AG09319 (cell line): ENCODE data around the gene NOX4.

Source experiments
- DNase-seq: peaks from one replicate; pipeline ENCODE4 v3.0.0-alpha.2; 2010; ENCODE audit warnings: low read depth; ENCODE audit errors: extremely low read depth
- TF ChIP-seq, protein P1 (sequence below): IDR thresholded peaks from 2 replicates; pipeline ENCODE4 v1.5.1; 2011; ENCODE audit warnings: low read depth, mild to moderate bottlenecking, inconsistent platforms, low read length, moderate library complexity

NOX4 gene

DNA sequence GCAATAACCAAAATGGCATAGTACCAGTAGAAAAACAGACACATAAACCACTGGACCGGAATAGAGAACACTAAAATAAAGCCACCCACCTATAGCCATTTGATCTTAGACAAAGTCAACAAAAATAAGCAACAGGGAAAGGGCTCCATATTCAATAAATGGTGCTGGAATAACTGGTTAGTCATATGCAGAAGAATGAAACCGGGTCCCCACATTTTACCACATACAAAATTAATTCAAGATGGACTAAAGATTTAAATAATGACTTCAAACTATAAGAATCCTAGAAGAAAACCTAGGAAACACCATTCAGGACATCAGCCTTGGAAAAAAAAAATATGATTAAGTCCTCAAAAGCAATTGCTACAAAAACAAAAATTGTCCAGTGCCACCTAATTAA lies 30.1 kb upstream of the NOX4 start:
- DNase-seq, result no peak
- TF ChIP-seq, protein P1, sequence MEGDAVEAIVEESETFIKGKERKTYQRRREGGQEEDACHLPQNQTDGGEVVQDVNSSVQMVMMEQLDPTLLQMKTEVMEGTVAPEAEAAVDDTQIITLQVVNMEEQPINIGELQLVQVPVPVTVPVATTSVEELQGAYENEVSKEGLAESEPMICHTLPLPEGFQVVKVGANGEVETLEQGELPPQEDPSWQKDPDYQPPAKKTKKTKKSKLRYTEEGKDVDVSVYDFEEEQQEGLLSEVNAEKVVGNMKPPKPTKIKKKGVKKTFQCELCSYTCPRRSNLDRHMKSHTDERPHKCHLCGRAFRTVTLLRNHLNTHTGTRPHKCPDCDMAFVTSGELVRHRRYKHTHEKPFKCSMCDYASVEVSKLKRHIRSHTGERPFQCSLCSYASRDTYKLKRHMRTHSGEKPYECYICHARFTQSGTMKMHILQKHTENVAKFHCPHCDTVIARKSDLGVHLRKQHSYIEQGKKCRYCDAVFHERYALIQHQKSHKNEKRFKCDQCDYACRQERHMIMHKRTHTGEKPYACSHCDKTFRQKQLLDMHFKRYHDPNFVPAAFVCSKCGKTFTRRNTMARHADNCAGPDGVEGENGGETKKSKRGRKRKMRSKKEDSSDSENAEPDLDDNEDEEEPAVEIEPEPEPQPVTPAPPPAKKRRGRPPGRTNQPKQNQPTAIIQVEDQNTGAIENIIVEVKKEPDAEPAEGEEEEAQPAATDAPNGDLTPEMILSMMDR, result no peak

DNA sequence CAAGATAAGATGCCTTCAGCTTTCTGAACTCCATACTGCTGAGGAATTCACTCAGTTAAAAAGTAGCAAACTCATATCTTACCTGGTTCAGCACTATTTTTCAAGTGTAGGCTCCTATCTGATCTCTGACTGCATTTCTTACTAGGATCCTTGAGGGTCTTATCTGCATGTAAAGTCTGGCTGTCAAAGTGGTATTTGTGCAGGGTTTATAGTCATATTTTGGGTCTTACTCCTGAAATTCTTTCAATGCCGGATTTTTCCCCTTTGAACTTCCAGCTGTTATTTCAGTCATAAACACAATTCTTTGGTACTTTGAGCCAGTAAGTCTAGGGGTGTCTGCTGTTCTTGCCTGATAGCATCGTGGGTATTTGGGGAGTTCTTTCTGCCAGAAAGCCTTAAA lies 25.3 kb upstream of the NOX4 start:
- TF ChIP-seq, protein P1, result no peak
- no peak for DNase-seq

DNA sequence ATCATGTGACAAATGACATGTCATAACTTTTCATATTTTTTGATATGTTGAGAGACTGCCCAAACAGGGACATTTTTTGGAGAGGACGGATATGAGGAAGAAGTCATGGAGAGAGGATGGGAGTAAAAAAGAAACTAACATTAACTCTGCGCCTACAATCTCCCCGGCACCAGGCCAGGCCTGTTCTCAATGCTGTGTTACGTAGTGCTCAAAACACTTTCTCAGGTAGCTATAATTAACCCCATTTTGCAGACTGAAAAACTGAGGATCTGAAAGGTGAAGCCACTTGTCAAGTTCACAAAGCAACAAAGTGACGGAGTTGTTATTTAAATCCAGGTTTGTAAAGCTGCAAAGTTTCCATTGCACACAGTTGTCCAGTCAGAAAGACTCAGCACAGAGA lies 17.4 kb upstream of the NOX4 start:
- DNase-seq, result no peak
- TF ChIP-seq, protein P1, result no peak

DNA sequence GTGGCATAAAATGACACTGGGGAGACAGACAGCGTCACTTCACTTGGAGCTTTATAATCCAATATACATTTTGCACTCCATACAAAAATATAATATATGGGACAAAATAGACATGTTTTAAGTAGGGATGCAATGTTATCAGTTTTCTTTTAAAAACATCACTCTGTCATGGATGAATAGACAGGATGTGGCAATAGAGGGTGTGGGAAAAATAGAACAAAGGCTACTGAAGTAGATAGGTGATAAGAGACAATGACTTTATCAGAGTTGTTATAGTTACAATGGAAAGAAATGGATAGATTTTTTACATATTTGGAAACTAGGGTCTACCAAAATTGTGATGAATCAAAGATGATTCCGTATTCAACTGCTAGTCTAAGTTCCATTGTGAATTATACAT lies 13.1 kb upstream of the NOX4 start:
- no peak for DNase-seq
- TF ChIP-seq, protein P1, result no peak

DNA sequence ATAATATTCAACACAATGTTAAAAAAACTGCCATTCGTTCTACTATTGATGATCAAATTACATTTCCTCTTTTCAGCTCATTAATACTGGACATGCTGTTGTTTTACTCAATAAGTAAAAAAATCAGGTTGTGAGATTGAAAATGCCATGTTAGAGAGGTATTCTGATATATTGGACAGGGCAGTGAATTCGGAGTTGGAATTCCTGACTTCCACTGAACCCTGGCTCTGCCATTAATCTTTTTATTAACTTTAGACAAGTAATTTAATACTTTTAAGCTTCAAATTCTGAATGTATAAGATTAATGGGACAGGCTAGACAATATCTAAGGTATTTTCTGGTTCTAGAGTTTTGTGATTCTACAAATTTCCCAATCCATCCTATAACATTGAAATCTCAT lies 12.2 kb upstream of the NOX4 start:
- TF ChIP-seq, protein P1, result no peak
- DNase-seq, result no peak

DNA sequence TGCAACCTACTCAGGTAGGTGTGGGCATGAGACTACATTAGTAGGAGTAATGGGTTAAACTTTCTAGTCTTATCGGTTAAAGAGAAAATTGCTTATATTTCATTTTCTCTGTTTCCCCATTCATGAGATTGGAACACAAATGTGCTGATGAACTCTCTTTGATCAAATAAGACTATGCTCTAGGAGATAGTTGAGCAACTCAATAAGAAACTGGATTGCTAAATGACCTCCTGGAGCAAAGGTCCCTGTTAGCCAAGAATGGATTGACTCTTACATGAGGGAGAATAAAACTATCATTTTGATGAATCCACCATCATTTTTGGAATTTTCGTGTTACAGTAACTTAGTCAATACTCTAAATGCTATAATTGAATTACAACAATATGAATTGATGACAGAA lies 11.1 kb upstream of the NOX4 start:
- DNase-seq, result no peak
- TF ChIP-seq, protein P1, result no peak

DNA sequence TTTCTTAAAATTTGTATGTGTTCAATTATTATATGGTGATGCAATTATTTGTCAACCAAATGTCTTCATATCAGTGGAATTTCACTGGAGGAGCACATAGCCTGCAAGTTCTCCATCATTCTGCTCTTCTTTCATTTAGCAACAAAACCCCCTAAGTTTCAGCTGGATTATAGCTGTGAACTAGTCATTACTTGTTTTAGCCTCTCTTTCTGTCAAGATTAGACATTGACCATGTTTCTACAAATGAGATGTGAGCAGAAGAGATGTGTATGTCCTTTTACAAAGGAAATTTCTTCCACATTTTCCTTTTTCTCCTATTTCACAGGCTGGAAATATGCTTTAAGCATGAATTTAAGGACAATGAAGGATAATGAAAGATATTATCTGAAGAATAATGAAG lies 9.2 kb upstream of the NOX4 start:
- TF ChIP-seq, protein P1, result no peak
- DNase-seq, result no peak
